HepG2 (cell line): Measurements from ENCODE around the gene ENTPD2. TPM values are rescaled to one million over a fixed set of nuclear protein-coding genes. Genes with fewer than 3 reads are reported as not detected.
"Not testable (repeated sequence)": the region's sequence is repeated elsewhere in the genome, so short reads cannot be mapped to it uniquely, and the experiment has no call there.

Experiments
- ATAC-seq: fragments of 200-7000 bp; cut with Tn5 transposase; 3 replicates; pipeline ENCODE4 v1.9.1; 2020; ENCODE audit warnings: mild to moderate bottlenecking, moderate library complexity
- BruUV-seq: library from RNA; stranded (reverse); fragments of 400-500 nt; replicated peaks from 2 replicates; lab custom pipeline; 2021; lab: Mats Ljungman, UMichigan
- CTCF ChIA-PET: fragments of 300-600 bp; formaldehyde crosslinking; extraction: SDS; loops from one replicate; lab custom pipeline; 2021; ENCODE audit warnings: low total read pairs, inconsistent platforms, low intra/inter-chr PET ratio; lab: Yijun Ruan, JAX
- POLR2A ChIA-PET: fragments of 350-600 bp; sonication (Branson Sonifier 250); formaldehyde crosslinking; loops from one replicate; lab custom pipeline; 2020; ENCODE audit warnings: antibody characterized with exemption, inconsistent platforms; lab: Yijun Ruan, JAX
- DNase-seq: peaks from one replicate; pipeline ENCODE4 v3.0.0-alpha.2; 2015; ENCODE audit warnings: low spot score
- FAIRE-seq: peaks from 3 replicates; lab custom pipeline; 2011; peaks lifted over from hg19 to GRCh38; lab: Jason Lieb, UNC
- H2AFZ ChIP-seq: one replicate; pipeline ENCODE4 v1.6.1; 2011; ENCODE audit warnings: low read length, inconsistent platforms
- H3K27ac ChIP-seq: fragments of 300-600 bp; 3 replicates; pipeline ENCODE4 v1.8.0; 2011; ENCODE audit warnings: mixed run types, mild to moderate bottlenecking, mixed read lengths, low read length, inconsistent platforms; ENCODE audit not compliant: insufficient read depth; ENCODE audit errors: extremely low read length
- H3K27me3 ChIP-seq, 2 experiments: fragments of 200-600 bp in 1 of 2; 2 replicates in 1 of 2; 3 replicates in 1 of 2; pipeline versions ENCODE4 v1.6.0 to v1.8.0; 2011; ENCODE audit warnings: low read length in 2 of 2, mild to moderate bottlenecking in 2 of 2, moderate library complexity in 2 of 2, inconsistent platforms in 1 of 2; ENCODE audit not compliant: insufficient read depth in 2 of 2, control insufficient read depth in 1 of 2
- H3K36me3 ChIP-seq, 2 experiments: fragments of 200-600 bp in 1 of 2; replicated peaks in 1 of 2; 2 replicates in 1 of 2; 3 replicates in 1 of 2; pipeline versions ENCODE4 v1.5.1 to v1.8.0; 2011; ENCODE audit warnings: low read length in 2 of 2, inconsistent platforms in 1 of 2; ENCODE audit not compliant: insufficient read depth in 2 of 2, control insufficient read depth in 1 of 2
- H3K4me1 ChIP-seq: 2 replicates; pipeline ENCODE4 v1.5.1; 2012; ENCODE audit warnings: low read length, inconsistent platforms; ENCODE audit not compliant: insufficient read depth
- H3K4me2 ChIP-seq: 2 replicates; pipeline ENCODE4 v1.6.0; 2011; ENCODE audit warnings: low read depth, low read length, inconsistent platforms
- H3K4me3 ChIP-seq, 3 experiments: fragments of 200-600 bp in 1 of 3; sonication (generic), shearing (Covaris generic) in 1 of 3; replicated peaks in 1 of 3; 2 replicates each; pipeline ENCODE4 v1.5.1; 2011 to 2016; ENCODE audit warnings: low read length in 3 of 3, inconsistent platforms in 2 of 3, low read depth in 2 of 3, mild to moderate bottlenecking in 2 of 3, control low read depth in 1 of 3, mixed read lengths in 1 of 3; ENCODE audit not compliant: insufficient read depth in 1 of 3
- H3K79me2 ChIP-seq: one replicate; pipeline ENCODE4 v1.6.1; 2011; ENCODE audit warnings: low read length, inconsistent platforms; ENCODE audit not compliant: insufficient read depth
- H3K9ac ChIP-seq: 2 replicates; pipeline ENCODE4 v1.6.0; 2011; ENCODE audit warnings: mild to moderate bottlenecking, low read depth, low read length, inconsistent platforms; ENCODE audit not compliant: insufficient read depth
- H3K9me3 ChIP-seq: 2 replicates; pipeline ENCODE4 v1.5.1; 2012; ENCODE audit warnings: mild to moderate bottlenecking, low read length
- H4K20me1 ChIP-seq: 2 replicates; pipeline ENCODE4 v1.6.0; 2011; ENCODE audit warnings: inconsistent platforms, mild to moderate bottlenecking, low read length, moderate library complexity; ENCODE audit not compliant: insufficient read depth
- FOXA3 ChIP-seq: IDR thresholded peaks from 2 replicates; pipeline ENCODE4 v1.6.1; 2016; ENCODE audit warnings: missing genetic modification reagents, missing compliant biosample characterization
- HMG20B ChIP-seq: conservative IDR thresholded peaks from 2 replicates; pipeline ENCODE4 v1.6.1; 2016; ENCODE audit warnings: missing genetic modification reagents, missing compliant biosample characterization
- JUN ChIP-seq: sonication (generic); formaldehyde crosslinking; IDR thresholded peaks from 2 replicates; pipeline ENCODE4 v1.4.0; 2020; ENCODE audit warnings: mild to moderate bottlenecking, missing genetic modification reagents
- MBNL3 ChIP-seq: fragments of 250-450 bp; sonication (Bioruptor Pico); conservative IDR thresholded peaks from 2 replicates; pipeline ENCODE4 v1.8.0; 2022; ENCODE audit warnings: mild to moderate bottlenecking, inconsistent platforms
- ZNF121 ChIP-seq: sonication (generic); formaldehyde crosslinking; IDR thresholded peaks from 2 replicates; pipeline ENCODE4 v1.5.0; 2020; ENCODE audit warnings: mild to moderate bottlenecking, missing genetic modification reagents
- ZNF260 ChIP-seq: sonication (generic); formaldehyde crosslinking; IDR thresholded peaks from 2 replicates; pipeline ENCODE4 v1.4.0; 2020; ENCODE audit warnings: missing genetic modification reagents, low read depth, mild to moderate bottlenecking, borderline replicate concordance
- ZNF263 ChIP-seq: sonication (generic); formaldehyde crosslinking; IDR thresholded peaks from 2 replicates; pipeline ENCODE4 v1.4.0; 2020; ENCODE audit warnings: missing genetic modification reagents
- ZNF770 ChIP-seq: sonication (generic); formaldehyde crosslinking; IDR thresholded peaks from 2 replicates; pipeline ENCODE4 v1.5.0; 2020; ENCODE audit warnings: mild to moderate bottlenecking, missing genetic modification reagents
- WGBS: methylation state at CpG from one replicate; pipeline ENCODE4 v1.1.6; 2017; ENCODE audit warnings: low lambda C conversion rate; 5-methylcytosine and 5-hydroxymethylcytosine counted together
- in situ Hi-C: cut with HindIII; loops from 2 replicates; pipeline ENCODE4 v1.10.0; 2017; ENCODE audit warnings: low pct_unique_long_range_greater_than_20kb; ENCODE audit not compliant: extremely low pct_ligation_motif_present
- intact Hi-C: fragments of 100-400 bp; cut with micrococcal nuclease; formaldehyde crosslinking; loops from one replicate; pipeline ENCODE4 v1.10.0; 2022; ENCODE audit not compliant: unreplicated experiment
- polyA plus RNA-seq, 8 experiments: library from polyadenylated mRNA; depleted of rRNA in 3 of 8; stranded (reverse) in 7 of 8; unstranded in 1 of 8; fragments of >200 nt; fragmentation: Illumina TruSeq in 4 of 8; extraction: Trizol in 4 of 8; gene quantifications; 2 replicates each; pipeline versions ENCODE4 v1.2.1 to v1.2.3, GENCODE V29; 2011 to 2016; ENCODE audit warnings: low read depth in 4 of 8, missing spikeins in 1 of 8, mixed read lengths in 1 of 8; ENCODE audit not compliant: insufficient read depth in 1 of 8
- total RNA-seq, 5 experiments: library from RNA; depleted of rRNA; stranded (reverse); fragments of >200 nt; fragmentation: Illumina TruSeq; extraction: Trizol; gene quantifications; 2 replicates each; pipeline ENCODE4 v1.2.3, GENCODE V29; 2016; ENCODE audit warnings: low read depth in 1 of 5

Gene ENTPD2
- total and polyA plus RNA-seq, 2 of the 13 experiments (the other 11 are each of a cell fraction or from before 2014, with no cell fraction given) = 0.95 to 3.2 TPM

DNA sequence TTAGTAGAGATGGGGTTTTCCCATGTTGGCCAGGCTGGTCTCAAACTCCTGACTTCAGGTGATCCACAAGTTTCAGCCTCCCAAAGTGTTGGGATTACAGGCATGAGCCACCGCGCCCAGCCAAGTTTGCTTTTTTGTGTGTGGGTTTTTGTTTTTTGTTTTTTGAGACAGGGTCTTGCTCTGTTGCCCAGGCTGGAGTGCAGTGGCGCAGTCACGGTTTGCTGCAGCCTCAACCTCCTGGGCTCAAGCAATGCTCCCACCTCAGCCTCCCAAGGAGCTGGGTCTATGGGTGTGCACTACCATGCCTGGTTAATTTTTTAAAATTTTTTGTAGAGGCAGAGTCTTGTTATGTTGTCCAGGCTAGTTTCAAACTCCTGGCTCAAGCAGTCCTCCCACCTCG is 20.4 kb downstream of the ENTPD2 start:
- BruUV-seq, ATAC-seq, H3K36me3 ChIP-seq, H3K27ac ChIP-seq, DNase-seq, H3K9ac ChIP-seq, intact Hi-C loops, H3K79me2 ChIP-seq, H2AFZ ChIP-seq, H3K4me3 ChIP-seq, FAIRE-seq, H3K9me3 ChIP-seq, H4K20me1 ChIP-seq, H3K4me2 ChIP-seq, POLR2A ChIA-PET, CTCF ChIA-PET: not testable (repeated sequence)
- Histone ChIP-seq H3K4me1 (peaks cover 64% of the 10 kb centered on the region), H3K27me3 (peaks cover 0 to 14% of the 10 kb centered on the region in 2 experiments; a peak in 1 of 5 replicates)
- in situ Hi-C loops = loop anchor here (5.0 to 10.0 kb wide), 2 partner anchors 86 to 189 kb away; partner anchors contain the start of genes AJM1, C8G and PHPT1
- WGBS = 74% methylated on average over 5 of the region's 5 CpGs
- TF ChIP-seq ZNF770 (CRISPR knock-in tag) (peak; percentile 21; the same call in 1 of the 2 replicates), ZNF263 (CRISPR knock-in tag) (0 out of 2 replicates have a peak, but pooled peaks have one; percentile 41), ZNF121 (CRISPR knock-in tag) (peak; percentile 64; the same call in 1 of the 2 replicates)

DNA sequence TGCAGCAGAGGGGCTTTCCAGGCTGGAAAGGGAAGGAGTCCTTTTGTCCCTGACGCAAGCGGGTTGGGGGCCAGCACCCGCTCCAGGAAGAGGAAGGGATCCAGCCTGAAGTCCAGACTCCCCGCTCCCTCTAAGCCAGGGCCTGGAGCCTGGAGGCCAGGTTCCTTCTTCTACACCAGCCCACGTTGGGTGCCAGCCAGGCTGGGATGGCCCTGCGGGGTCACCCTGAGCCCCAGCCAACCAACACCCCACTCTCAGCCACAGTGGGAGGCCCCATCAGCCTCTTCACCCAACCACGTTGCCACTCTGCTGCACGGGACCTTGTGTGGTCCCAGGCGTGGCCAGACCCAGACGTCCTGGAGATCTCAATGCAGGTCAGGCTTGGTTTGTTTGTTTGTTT is 21.0 kb downstream of the ENTPD2 start:
- intact Hi-C loops = no loop called here
- H3K36me3 ChIP-seq = no peaks in the 10 kb centered on the region
- peaks cover 0 to 14% of the 10 kb centered on the region in 2 experiments; a peak in 1 of 5 replicates for H3K27me3 ChIP-seq
- no peak overlapping the region; the same call in 1 of the 2 replicates for H3K4me2 ChIP-seq
- H3K9me3 ChIP-seq = no peaks in the 10 kb centered on the region
- ATAC-seq (no peak), FAIRE-seq (no peak), DNase-seq (no peak)
- H3K4me3 ChIP-seq = no peak overlapping the region
- no peaks in the 10 kb centered on the region for H3K79me2 ChIP-seq
- peaks cover 65% of the 10 kb centered on the region for H3K4me1 ChIP-seq
- no peak overlapping the region for H2AFZ ChIP-seq
- CTCF ChIA-PET = no interaction called here
- no TSS peak for BruUV-seq
- H3K27ac ChIP-seq = no peak overlapping the region
- in situ Hi-C loops = loop anchor here (5.0 to 10.0 kb wide), 2 partner anchors 86 to 188 kb away; partner anchors contain the start of genes AJM1, C8G and PHPT1
- 20% methylated on average over 4 of the region's 10 CpGs for WGBS
- H3K9ac ChIP-seq = no peak overlapping the region
- H4K20me1 ChIP-seq = no peaks in the 10 kb centered on the region
- POLR2A ChIA-PET = no interaction called here
- TF ChIP-seq HMG20B (CRISPR knock-in tag) (no peak), MBNL3 (no peak), FOXA3 (CRISPR knock-in tag) (no peak), JUN (CRISPR knock-in tag) (no peak), ZNF770 (CRISPR knock-in tag) (0 out of 2 replicates have a peak, but pooled peaks have one; percentile 7), ZNF260 (no peak)
